GM21723 (cell line): ENCODE results near the gene PDAP1.
"Not testable (repeated sequence)": the region's sequence is repeated elsewhere in the genome, so short reads cannot be mapped to it uniquely, and the experiment has no call there.

Experiments
- ATAC-seq: cut with Tn5 transposase; IDR thresholded peaks from one replicate; pipeline ENCODE4 v1.9.1; 2021; ENCODE audit warnings: mild to moderate bottlenecking, moderate library complexity; ENCODE audit not compliant: unreplicated experiment

The PDAP1 gene

GRCh38 chr7:99408379-99409191 is at the start of gene PDAP1, which contains the start of gene BUD31:
Gene PDAP1, minus strand, starts transcription at chr7:99408597. Its CDS starts 49 bp downstream, at chr7:99408548.
Gene BUD31, plus strand, starts transcription at chr7:99408969. Its CDS starts 2,124 bp downstream, at chr7:99411093.
- peak; percentile 76 for ATAC-seq

GRCh38 chr7:99457650-99458493 is 49.5 kb upstream of the PDAP1 start:
- no peak for ATAC-seq

- ATAC-seq: no peak
These were observed 48.8 kb upstream of the PDAP1 start for GRCh38 chr7:99457050-99457649.

GRCh38 chr7:99456288-99456687 is 47.9 kb upstream of the PDAP1 start:
- no peak for ATAC-seq

GRCh38 chr7:99455874-99456273 is 47.5 kb upstream of the PDAP1 start:
- no peak for ATAC-seq

GRCh38 chr7:99453105-99453504 is 44.7 kb upstream of the PDAP1 start:
- no peak for ATAC-seq

- no peak for ATAC-seq
These were observed 44.1 kb upstream of the PDAP1 start for GRCh38 chr7:99452541-99452940.

- ATAC-seq: no peak
These were observed 43.5 kb upstream of the PDAP1 start for GRCh38 chr7:99451936-99452335.

- no peak for ATAC-seq
These were observed 40.9 kb upstream of the PDAP1 start for GRCh38 chr7:99449326-99449725.

GRCh38 chr7:99448855-99449254 is 40.5 kb upstream of the PDAP1 start:
- ATAC-seq: no peak

GRCh38 chr7:99447943-99448342 is 39.5 kb upstream of the PDAP1 start:
- ATAC-seq: no peak

- ATAC-seq: no peak
These were observed 37.7 kb upstream of the PDAP1 start for GRCh38 chr7:99446096-99446495.

GRCh38 chr7:99440195-99440594 is 31.8 kb upstream of the PDAP1 start:
- ATAC-seq: no peak

- peak; percentile 86 for ATAC-seq
These were observed 30.4 kb upstream of the PDAP1 start, which contains the start of the genes CPSF4 and PTCD1 for GRCh38 chr7:99438573-99439480. Gene CPSF4, plus strand, starts transcription at chr7:99438943. Its CDS starts 140 bp downstream, at chr7:99439083. Gene PTCD1, minus strand, starts transcription at chr7:99438798. Its CDS starts 3,556 bp downstream, at chr7:99435242.

- peak; percentile 10 for ATAC-seq
These were observed 29.7 kb upstream of the PDAP1 start for GRCh38 chr7:99437946-99438572.

- ATAC-seq: no peak
These were observed 24.8 kb upstream of the PDAP1 start for GRCh38 chr7:99433158-99433557.

- not testable (repeated sequence) for ATAC-seq
These were observed 23.6 kb upstream of the PDAP1 start for GRCh38 chr7:99431756-99432540.

GRCh38 chr7:99429756-99430155 is 21.4 kb upstream of the PDAP1 start:
- no peak for ATAC-seq
